Transverse colon (tissue), 4 donors: ENCODE results near the gene ARX. TPM values are rescaled to one million over a fixed set of nuclear protein-coding genes. Genes with fewer than 3 reads are reported as not detected.

Source experiments
- DNase-seq: peaks from one replicate; pipeline ENCODE4 v3.0.0-alpha.2; 2019
- H3K27ac ChIP-seq, 4 donors: fragments of 200-600 bp; sonication (generic); 2 replicates each; pipeline ENCODE4 v1.5.1; 2016 to 2018; ENCODE audit warnings: inconsistent platforms in 4 of 4
- H3K27me3 ChIP-seq: fragments of 200-600 bp; sonication (generic); 2 replicates; pipeline ENCODE4 v1.5.1; 2017; ENCODE audit warnings: inconsistent platforms
- H3K36me3 ChIP-seq, 4 donors: fragments of 200-600 bp; sonication (generic); 2 replicates each; pipeline ENCODE4 v1.5.1; 2017 to 2019; ENCODE audit warnings: inconsistent platforms in 4 of 4
- H3K4me1 ChIP-seq, 4 donors: fragments of 200-600 bp; sonication (generic); 2 replicates each; pipeline ENCODE4 v1.5.1; 2017 to 2020; ENCODE audit warnings: inconsistent platforms in 4 of 4
- H3K4me3 ChIP-seq, 4 donors: fragments of 200-600 bp; sonication (generic); 1 replicate in 1 of 4; 2 replicates in 3 of 4; pipeline versions ENCODE4 v1.5.1 to v1.6.1; 2017 to 2019; ENCODE audit warnings: inconsistent platforms in 4 of 4
- H3K9me3 ChIP-seq, 2 donors: fragments of 200-600 bp; sonication (generic); 2 replicates each; pipeline ENCODE4 v1.5.1; 2017 to 2019; ENCODE audit warnings: inconsistent platforms in 2 of 2
- CTCF ChIP-seq, 5 experiments: fragments of 200-600 bp in 3 of 5; fragments of 450-650 bp in 2 of 5; sonication (generic) in 3 of 5; IDR thresholded peaks; 1 replicate in 2 of 5; 2 replicates in 3 of 5; pipeline ENCODE4 v1.5.1; 2016 to 2017; ENCODE audit warnings: antibody characterized with exemption in 5 of 5, inconsistent platforms in 3 of 5, mild to moderate bottlenecking in 2 of 5, moderate library complexity in 1 of 5
- EP300 ChIP-seq: sonication (generic); formaldehyde crosslinking; IDR thresholded peaks from one replicate; pipeline ENCODE4 v1.6.1; 2017; ENCODE audit warnings: antibody characterized with exemption, low read depth
- POLR2A ChIP-seq: fragments of 450-650 bp; IDR thresholded peaks from one replicate; pipeline ENCODE4 v1.6.1; 2016; ENCODE audit warnings: antibody characterized with exemption, mild to moderate bottlenecking, moderate library complexity
- POLR2AphosphoS5 ChIP-seq, 3 donors: sonication (generic); formaldehyde crosslinking; IDR thresholded peaks; one replicate each; pipeline ENCODE4 v1.6.1; 2016; ENCODE audit warnings: antibody characterized with exemption in 3 of 3
- whole genome bisulfite sequencing, 2 donors: methylation state at CpG; one replicate each; pipeline ENCODE4 v1.1.5; 2018; ENCODE audit warnings: low coverage in 1 of 2; 5-methylcytosine and 5-hydroxymethylcytosine counted together
- in situ Hi-C, 4 donors: fragments of 200-750 bp; cut with MboI; loops; one replicate each; pipeline versions ENCODE4 v1.15.0 to v1.15.1; 2017; ENCODE audit warnings: low sequenced_read_pairs in 3 of 4, low pct_ligation_motif_present in 1 of 4, low pct_unique_long_range_greater_than_20kb in 1 of 4
- intact Hi-C: fragments of 100-400 bp; cut with DNase I; formaldehyde crosslinking; loops from one replicate; pipeline ENCODE4 v1.15.1; 2023; ENCODE audit warnings: low total_unique reads
- total RNA-seq, 4 donors: library from RNA; depleted of rRNA; stranded (reverse); fragments of >200 nt; gene quantifications; one replicate each; pipeline ENCODE4 v1.1.0, GENCODE V29; 2016

ARX gene
- total RNA-seq: not detected

GRCh38 chrX:25015486-25016360, at the start of gene ARX:
TSS of gene ARX (minus strand) at chrX:25015965. CDS start at chrX:25015737, 228 bp downstream.
- peaks cover 2 to 29% (median 10%) of the 10 kb centered on the region in 4 donors for H3K4me1 ChIP-seq
- peak; percentile 51 for DNase-seq
- WGBS, 2 donors: 50% methylated on average over 58 of the region's 58 CpGs; no CpG with 5 or more reads in 1 of the 2 donors
- peak within 1 kb of the TSS in 1 of 4 donors; percentile 16 for H3K4me3 ChIP-seq
- TF ChIP-seq CTCF (IDR thresholded peaks at IDR 0.05) (no peak), POLR2A (no peak), POLR2AphosphoS5 (IDR thresholded peaks at IDR 0.05) (no peak), EP300 (no peak)
- in situ Hi-C loops: no loop called here
- no peaks in the 10 kb centered on the region for H3K36me3 ChIP-seq
- H3K9me3 ChIP-seq: no peaks in the 10 kb centered on the region
- intact Hi-C loops: no loop called here
- H3K27me3 ChIP-seq: peaks cover 97% of the 10 kb centered on the region
- no peak within 1 kb of the TSS for H3K27ac ChIP-seq

- DNase-seq: no peak
- in situ Hi-C loops (no loop called here), intact Hi-C loops (no loop called here)
- H3K27me3 ChIP-seq: no peaks in the 10 kb centered on the region
- H3K9me3 ChIP-seq: no peaks in the 10 kb centered on the region
- H3K4me3 ChIP-seq: no peak overlapping the region
- WGBS, 2 donors: 70 to 80% methylated on average over 1 to 5 of the region's 5 CpGs
- no peaks in the 10 kb centered on the region for H3K4me1 ChIP-seq
- no peaks in the 10 kb centered on the region for H3K36me3 ChIP-seq
- TF ChIP-seq EP300: no peak
- TF ChIP-seq CTCF (IDR thresholded peaks at IDR 0.05): no peak
- no peak for TF ChIP-seq POLR2AphosphoS5 (IDR thresholded peaks at IDR 0.05)
- TF ChIP-seq POLR2A: no peak
- no peak overlapping the region for H3K27ac ChIP-seq
These were observed 43.5 kb upstream of the ARX start for GRCh38 chrX:25059273-25059672.

- Histone ChIP-seq H3K27ac (no peak overlapping the region), H3K36me3 (no peaks in the 10 kb centered on the region), H3K27me3 (no peaks in the 10 kb centered on the region), H3K9me3 (no peaks in the 10 kb centered on the region), H3K4me3 (no peak overlapping the region), H3K4me1 (no peaks in the 10 kb centered on the region)
- intact Hi-C loops (no loop called here), in situ Hi-C loops (no loop called here)
- no peak for TF ChIP-seq POLR2AphosphoS5 (IDR thresholded peaks at IDR 0.05)
- no peak for TF ChIP-seq EP300
- no peak for TF ChIP-seq POLR2A
- TF ChIP-seq CTCF (IDR thresholded peaks at IDR 0.05): no peak
- DNase-seq: no peak
- WGBS, 2 donors: 57 to 100% methylated on average over 1 to 4 of the region's 4 CpGs
These were observed 37.2 kb upstream of the ARX start for GRCh38 chrX:25052798-25053534.

- H3K36me3 ChIP-seq: no peaks in the 10 kb centered on the region
- 20% methylated on average over 1 of the region's 1 CpG; no CpG with 5 or more reads in 1 of the 2 donors for WGBS, 2 donors
- H3K4me3 ChIP-seq: no peak overlapping the region
- no peak for DNase-seq
- H3K4me1 ChIP-seq: no peaks in the 10 kb centered on the region
- no peaks in the 10 kb centered on the region for H3K9me3 ChIP-seq
- H3K27ac ChIP-seq: no peak overlapping the region
- in situ Hi-C loops: no loop called here
- intact Hi-C loops: no loop called here
- TF ChIP-seq CTCF (IDR thresholded peaks at IDR 0.05) (no peak), EP300 (no peak), POLR2A (no peak)
- no peaks in the 10 kb centered on the region for H3K27me3 ChIP-seq
These were observed 34.2 kb upstream of the ARX start for GRCh38 chrX:25049971-25050370.
